Suprapubic skin (tissue), 4 donors: Measurements from ENCODE around the gene AP1G2. TPM values are rescaled to one million over a fixed set of nuclear protein-coding genes. Genes with fewer than 3 reads are reported as not detected.

ENCODE experiments used
- DNase-seq, 2 donors: peaks; one replicate each; pipeline ENCODE4 v3.0.0-alpha.2; 2019; ENCODE audit warnings: low spot score in 2 of 2
- H3K27ac ChIP-seq: fragments of 200-600 bp; sonication (generic); one replicate; pipeline ENCODE4 v1.5.1; 2019
- H3K27me3 ChIP-seq: fragments of 200-600 bp; sonication (generic); one replicate; pipeline ENCODE4 v1.5.1; 2019
- H3K36me3 ChIP-seq: fragments of 200-600 bp; sonication (generic); one replicate; pipeline ENCODE4 v1.5.1; 2019
- H3K4me1 ChIP-seq: fragments of 200-600 bp; sonication (generic); one replicate; pipeline ENCODE4 v1.5.1; 2019
- H3K4me3 ChIP-seq: fragments of 200-600 bp; sonication (generic); one replicate; pipeline ENCODE4 v1.5.1; 2019; ENCODE audit warnings: mild to moderate bottlenecking
- H3K9me3 ChIP-seq: fragments of 200-600 bp; sonication (generic); one replicate; pipeline ENCODE4 v1.5.1; 2019
- EP300 ChIP-seq: sonication (generic); formaldehyde crosslinking; IDR thresholded peaks from one replicate; pipeline ENCODE4 v1.6.1; 2017; ENCODE audit warnings: antibody characterized with exemption
- POLR2A ChIP-seq, 2 donors: fragments of 450-650 bp; IDR thresholded peaks; one replicate each; pipeline ENCODE4 v1.6.1; 2017; ENCODE audit warnings: antibody characterized with exemption in 2 of 2, mild to moderate bottlenecking in 2 of 2, moderate library complexity in 2 of 2
- POLR2AphosphoS5 ChIP-seq, 3 donors: sonication (generic); formaldehyde crosslinking; IDR thresholded peaks; one replicate each; pipeline ENCODE4 v1.6.1; 2017; ENCODE audit warnings: antibody characterized with exemption in 3 of 3
- whole genome bisulfite sequencing: methylation state at CpG from one replicate; pipeline ENCODE4 v1.1.5; 2018; 5-methylcytosine and 5-hydroxymethylcytosine counted together
- total RNA-seq, 4 donors: library from RNA; depleted of rRNA; stranded (reverse); fragments of >200 nt; gene quantifications; one replicate each; pipeline ENCODE4 v1.1.0, GENCODE V29; 2016
- TF ChIP-seq, protein P1 (sequence below), 2 donors: fragments of 200-600 bp in 1 of 2; fragments of 450-650 bp in 1 of 2; sonication (generic) in 1 of 2; IDR thresholded peaks; one replicate each; pipeline ENCODE4 v1.5.1; 2016 to 2019; ENCODE audit warnings: antibody characterized with exemption in 2 of 2, mild to moderate bottlenecking in 1 of 2, moderate library complexity in 1 of 2

AP1G2 gene
- total RNA-seq, 4 donors from 2014 or later: 117 to 415 (median 150) TPM

DNA sequence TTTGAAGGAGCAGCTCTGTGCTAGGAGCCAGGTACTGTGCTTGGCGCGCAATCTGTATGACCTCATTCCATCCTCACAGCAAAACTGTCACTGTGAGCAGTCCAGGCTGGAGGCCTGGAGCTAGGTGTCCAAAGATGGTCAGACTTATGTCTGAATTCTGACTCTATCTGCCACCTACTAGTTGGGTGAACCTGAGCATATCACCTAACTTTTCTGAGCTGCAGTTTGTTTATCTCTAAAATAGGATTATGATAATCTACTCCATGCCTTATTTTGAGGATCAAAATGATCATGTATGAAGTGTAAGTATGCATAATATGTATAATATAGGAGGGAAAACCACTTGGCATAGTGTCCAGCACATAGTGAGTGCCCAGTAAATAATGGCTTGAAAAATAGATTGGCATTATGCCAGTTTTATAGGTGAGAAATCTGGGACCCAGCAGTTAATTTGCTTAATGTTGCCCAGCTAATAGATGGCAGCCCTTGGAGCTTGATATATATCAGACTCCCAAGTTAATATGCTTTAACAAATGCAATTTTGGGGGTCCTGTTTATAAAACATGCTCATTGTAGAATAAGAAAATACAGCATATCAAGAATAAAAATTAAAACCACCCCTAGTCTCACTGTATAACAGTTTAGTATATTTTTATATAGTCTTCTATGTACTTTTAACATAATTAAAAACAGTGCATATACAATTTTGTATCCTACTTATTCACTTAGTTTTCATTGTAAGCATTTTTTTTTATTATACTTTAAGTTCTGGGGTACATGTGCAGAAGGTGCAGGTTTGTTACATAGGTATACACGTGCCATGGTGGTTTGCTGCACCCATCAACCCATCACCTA lies 15.5 kb upstream of the AP1G2 start:
- WGBS: 87% methylated on average over 3 of the region's 3 CpGs

DNA sequence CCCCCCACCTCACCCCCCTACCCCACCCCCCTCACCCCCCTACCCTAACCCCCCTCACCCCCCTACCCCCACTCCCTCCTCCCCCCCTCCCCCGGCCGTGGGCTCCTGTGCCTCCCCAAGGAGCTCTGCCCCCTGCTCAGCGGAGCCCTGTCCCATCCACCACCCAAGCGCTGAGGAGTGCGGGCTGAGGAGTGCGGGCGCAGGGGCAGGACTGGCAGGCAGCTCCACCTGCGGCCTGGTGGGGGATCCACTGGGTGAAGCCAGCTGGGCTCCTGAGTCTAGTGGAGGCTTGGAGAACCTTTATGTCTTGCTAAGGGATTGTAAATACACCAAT lies 13.3 kb upstream of the AP1G2 start:
- TF ChIP-seq POLR2A (IDR thresholded peaks at IDR 0.05): no peak
- TF ChIP-seq POLR2AphosphoS5 (IDR thresholded peaks at IDR 0.05): no peak
- no peak for TF ChIP-seq EP300
- TF ChIP-seq, protein P1, sequence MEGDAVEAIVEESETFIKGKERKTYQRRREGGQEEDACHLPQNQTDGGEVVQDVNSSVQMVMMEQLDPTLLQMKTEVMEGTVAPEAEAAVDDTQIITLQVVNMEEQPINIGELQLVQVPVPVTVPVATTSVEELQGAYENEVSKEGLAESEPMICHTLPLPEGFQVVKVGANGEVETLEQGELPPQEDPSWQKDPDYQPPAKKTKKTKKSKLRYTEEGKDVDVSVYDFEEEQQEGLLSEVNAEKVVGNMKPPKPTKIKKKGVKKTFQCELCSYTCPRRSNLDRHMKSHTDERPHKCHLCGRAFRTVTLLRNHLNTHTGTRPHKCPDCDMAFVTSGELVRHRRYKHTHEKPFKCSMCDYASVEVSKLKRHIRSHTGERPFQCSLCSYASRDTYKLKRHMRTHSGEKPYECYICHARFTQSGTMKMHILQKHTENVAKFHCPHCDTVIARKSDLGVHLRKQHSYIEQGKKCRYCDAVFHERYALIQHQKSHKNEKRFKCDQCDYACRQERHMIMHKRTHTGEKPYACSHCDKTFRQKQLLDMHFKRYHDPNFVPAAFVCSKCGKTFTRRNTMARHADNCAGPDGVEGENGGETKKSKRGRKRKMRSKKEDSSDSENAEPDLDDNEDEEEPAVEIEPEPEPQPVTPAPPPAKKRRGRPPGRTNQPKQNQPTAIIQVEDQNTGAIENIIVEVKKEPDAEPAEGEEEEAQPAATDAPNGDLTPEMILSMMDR (IDR thresholded peaks at IDR 0.05): no peak
- H3K4me3 ChIP-seq: no peak overlapping the region
- H3K9me3 ChIP-seq: no peaks in the 10 kb centered on the region
- WGBS: no CpG with 5 or more reads among the region's 8 CpGs
- no peak overlapping the region for H3K27ac ChIP-seq
- H3K27me3 ChIP-seq: peaks cover 56% of the 10 kb centered on the region
- H3K4me1 ChIP-seq: peaks cover 18% of the 10 kb centered on the region
- DNase-seq: peak in 1 of 2 donors; percentile 45
- no peaks in the 10 kb centered on the region for H3K36me3 ChIP-seq

More for the DNA sequence above, 15.5 kb upstream of the AP1G2 start:
- peaks cover 34% of the 10 kb centered on the region for H3K27me3 ChIP-seq
- DNase-seq: no peak
- no peak for TF ChIP-seq POLR2AphosphoS5 (IDR thresholded peaks at IDR 0.05)
- TF ChIP-seq, protein P1 (IDR thresholded peaks at IDR 0.05): no peak
- no peak for TF ChIP-seq POLR2A (IDR thresholded peaks at IDR 0.05)
- TF ChIP-seq EP300: no peak
- no peak overlapping the region for H3K4me3 ChIP-seq
- peaks cover under 1% of the 10 kb centered on the region for H3K4me1 ChIP-seq
- no peaks in the 10 kb centered on the region for H3K36me3 ChIP-seq
- H3K27ac ChIP-seq: no peak overlapping the region
- H3K9me3 ChIP-seq: no peaks in the 10 kb centered on the region

DNA sequence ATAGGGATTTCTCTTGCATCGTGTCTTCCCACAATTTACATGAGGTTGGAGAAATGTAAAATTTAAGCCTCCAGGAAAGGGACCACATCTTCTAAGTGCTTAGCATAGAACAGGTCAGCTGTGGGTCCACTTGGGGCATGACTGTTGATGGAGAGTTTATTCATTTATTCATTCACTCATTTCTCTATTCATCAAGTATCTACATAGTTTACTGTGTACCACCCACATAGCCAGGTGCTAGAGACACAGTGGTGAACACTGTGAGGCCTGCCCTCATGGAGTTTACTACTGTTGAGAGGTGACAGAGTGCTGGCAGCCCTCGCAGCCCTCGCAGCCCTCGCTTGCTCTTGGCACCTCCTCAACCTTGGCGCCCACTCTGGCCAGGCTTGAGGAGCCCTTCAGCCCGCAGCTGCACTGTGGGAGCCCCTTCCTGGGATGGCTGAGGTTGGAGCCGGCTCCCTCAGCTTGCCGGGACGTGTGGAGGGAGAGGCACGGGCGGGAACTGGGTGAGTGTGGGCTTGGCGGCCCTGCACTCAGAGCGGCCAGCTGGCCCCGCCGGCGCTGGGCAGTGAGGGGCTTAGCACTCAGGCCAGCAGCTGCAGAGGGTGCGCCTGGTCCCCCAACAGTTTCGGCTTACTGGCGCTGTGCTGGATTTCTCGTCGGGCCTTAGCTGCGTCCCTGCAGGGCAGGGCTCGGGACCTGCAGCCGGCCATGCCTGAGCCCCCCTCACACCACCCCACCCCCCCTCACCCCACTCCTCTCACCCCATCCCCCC lies 12.7 kb upstream of the AP1G2 start:
- Histone ChIP-seq H3K27ac (no peak overlapping the region), H3K9me3 (no peaks in the 10 kb centered on the region), H3K36me3 (no peaks in the 10 kb centered on the region), H3K4me3 (no peak overlapping the region), H3K4me1 (peaks cover 24% of the 10 kb centered on the region), H3K27me3 (peaks cover 62% of the 10 kb centered on the region)
- peak in 1 of 2 donors; percentile 44 for DNase-seq
- no peak for TF ChIP-seq POLR2A (IDR thresholded peaks at IDR 0.05)
- no peak for TF ChIP-seq EP300
- no peak for TF ChIP-seq POLR2AphosphoS5 (IDR thresholded peaks at IDR 0.05)
- TF ChIP-seq, protein P1 (IDR thresholded peaks at IDR 0.05): no peak
- WGBS: 88% methylated on average over 21 of the region's 24 CpGs

DNA sequence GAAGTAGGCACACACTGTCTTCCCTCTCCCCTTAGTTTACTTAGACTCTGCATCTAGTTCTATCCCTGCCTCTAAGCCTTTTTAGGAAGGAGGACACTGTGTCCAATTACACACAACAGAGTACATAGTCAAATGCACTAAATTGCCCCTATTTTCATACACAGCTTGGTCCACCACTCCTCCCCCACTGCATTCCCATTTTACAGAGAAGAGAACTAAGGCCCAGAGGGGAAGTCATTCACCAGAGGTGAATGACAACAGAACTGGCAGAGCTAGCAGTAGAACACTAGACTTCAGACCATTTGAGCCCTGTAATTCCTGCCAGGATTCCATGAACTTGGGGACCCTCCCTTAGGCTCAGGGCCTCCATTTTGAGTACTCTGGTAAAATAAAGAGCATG lies 12.1 kb upstream of the AP1G2 start:
- Histone ChIP-seq H3K4me3 (no peak overlapping the region), H3K27ac (no peak overlapping the region), H3K27me3 (peaks cover 62% of the 10 kb centered on the region), H3K9me3 (no peaks in the 10 kb centered on the region), H3K36me3 (no peaks in the 10 kb centered on the region), H3K4me1 (peaks cover 24% of the 10 kb centered on the region)
- TF ChIP-seq POLR2A (IDR thresholded peaks at IDR 0.05): no peak
- no peak for TF ChIP-seq POLR2AphosphoS5 (IDR thresholded peaks at IDR 0.05)
- TF ChIP-seq, protein P1 (IDR thresholded peaks at IDR 0.05): no peak
- no peak for TF ChIP-seq EP300
- no peak for DNase-seq

DNA sequence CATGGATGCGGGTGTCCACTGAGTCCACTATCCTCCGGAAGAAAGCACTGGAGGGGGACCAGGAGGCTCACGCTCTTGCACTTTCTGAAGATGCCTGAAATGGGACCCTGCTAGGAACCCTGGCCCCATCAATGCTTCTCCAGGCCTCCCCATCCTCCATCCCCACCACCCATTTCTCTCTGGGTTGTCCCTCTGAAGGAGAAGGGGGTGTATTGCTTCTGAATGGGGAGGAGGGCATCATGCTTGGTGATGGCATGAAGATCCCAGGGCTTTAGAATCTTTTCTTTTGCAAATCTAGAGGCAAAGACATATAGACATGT lies 11.7 kb upstream of the AP1G2 start:
- H3K27me3 ChIP-seq: peaks cover 62% of the 10 kb centered on the region
- WGBS: 68% methylated on average over 3 of the region's 3 CpGs
- H3K4me1 ChIP-seq: peaks cover 24% of the 10 kb centered on the region
- H3K36me3 ChIP-seq: no peaks in the 10 kb centered on the region
- no peak overlapping the region for H3K4me3 ChIP-seq
- H3K27ac ChIP-seq: no peak overlapping the region
- DNase-seq: no peak
- H3K9me3 ChIP-seq: no peaks in the 10 kb centered on the region
- no peak for TF ChIP-seq POLR2AphosphoS5 (IDR thresholded peaks at IDR 0.05)
- TF ChIP-seq, protein P1 (IDR thresholded peaks at IDR 0.05): no peak
- TF ChIP-seq POLR2A (IDR thresholded peaks at IDR 0.05): no peak
- TF ChIP-seq EP300: no peak
